Type B pancreatic cell (in vitro differentiated cells): ENCODE results near the gene PRKAR2B. TPM values are rescaled to one million over a fixed set of nuclear protein-coding genes. Genes with fewer than 3 reads are reported as not detected.

Experiments
- DNase-seq: peaks from one replicate; pipeline ENCODE4 v3.0.0; 2021; ENCODE audit warnings: mixed read lengths; ENCODE audit not compliant: unreplicated experiment; ENCODE audit errors: extremely low spot score
- H3K27ac Mint-ChIP-seq: 2 replicates; pipeline ENCODE4 v1.8.0; 2021; ENCODE audit warnings: mild to moderate bottlenecking, mixed read lengths
- H3K27me3 Mint-ChIP-seq: 2 replicates; pipeline ENCODE4 v1.8.0; 2021; ENCODE audit warnings: mixed read lengths
- H3K36me3 Mint-ChIP-seq: 2 replicates; pipeline ENCODE4 v1.8.0; 2021; ENCODE audit warnings: mixed read lengths
- H3K4me1 Mint-ChIP-seq: one replicate; pipeline ENCODE4 v1.8.0; 2021; ENCODE audit warnings: mixed read lengths; ENCODE audit not compliant: unreplicated experiment
- H3K4me3 Mint-ChIP-seq: 2 replicates; pipeline ENCODE4 v1.8.0; 2021; ENCODE audit warnings: mild to moderate bottlenecking, mixed read lengths
- H3K9me3 Mint-ChIP-seq: 2 replicates; pipeline ENCODE4 v1.8.0; 2021; ENCODE audit warnings: mixed read lengths
- total RNA-seq: library from RNA; stranded (reverse); gene quantifications from 2 replicates; pipeline ENCODE4 v1.2.1, GENCODE V29; 2021; ENCODE audit warnings: low replicate concordance
- TF ChIP-seq, protein P1 (sequence below): fragments of 200-600 bp; sonication (generic); conservative IDR thresholded peaks from 2 replicates; pipeline ENCODE4 v1.5.0; 2021; ENCODE audit warnings: antibody characterized with exemption, mild to moderate bottlenecking

The PRKAR2B gene
- total RNA-seq, 1 donor from 2014 or later: 7.2 TPM

DNA sequence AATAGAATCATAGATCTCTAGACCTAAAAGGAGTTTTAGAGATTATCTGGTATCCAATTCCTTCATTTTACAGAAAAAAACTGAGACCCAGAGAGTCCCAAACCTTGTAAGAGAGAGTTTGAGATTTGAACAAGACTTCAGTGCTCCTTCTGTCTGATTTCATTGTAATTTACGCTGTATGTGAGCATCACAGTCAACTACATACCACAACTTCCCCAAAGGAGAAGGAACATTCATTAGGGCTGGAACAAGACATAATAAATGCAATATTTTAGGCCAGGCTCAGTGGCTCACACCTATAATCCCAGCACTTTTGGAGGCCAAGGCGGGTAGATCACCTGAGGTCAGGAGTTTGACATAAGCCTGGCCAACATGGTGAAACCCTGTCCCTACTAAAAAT, 17.3 kb upstream of the PRKAR2B start:
- no peak for DNase-seq
- no peaks in the 10 kb centered on the region for H3K36me3 Mint-ChIP-seq
- peaks cover 17% of the 10 kb centered on the region for H3K4me1 Mint-ChIP-seq
- TF ChIP-seq, protein P1, sequence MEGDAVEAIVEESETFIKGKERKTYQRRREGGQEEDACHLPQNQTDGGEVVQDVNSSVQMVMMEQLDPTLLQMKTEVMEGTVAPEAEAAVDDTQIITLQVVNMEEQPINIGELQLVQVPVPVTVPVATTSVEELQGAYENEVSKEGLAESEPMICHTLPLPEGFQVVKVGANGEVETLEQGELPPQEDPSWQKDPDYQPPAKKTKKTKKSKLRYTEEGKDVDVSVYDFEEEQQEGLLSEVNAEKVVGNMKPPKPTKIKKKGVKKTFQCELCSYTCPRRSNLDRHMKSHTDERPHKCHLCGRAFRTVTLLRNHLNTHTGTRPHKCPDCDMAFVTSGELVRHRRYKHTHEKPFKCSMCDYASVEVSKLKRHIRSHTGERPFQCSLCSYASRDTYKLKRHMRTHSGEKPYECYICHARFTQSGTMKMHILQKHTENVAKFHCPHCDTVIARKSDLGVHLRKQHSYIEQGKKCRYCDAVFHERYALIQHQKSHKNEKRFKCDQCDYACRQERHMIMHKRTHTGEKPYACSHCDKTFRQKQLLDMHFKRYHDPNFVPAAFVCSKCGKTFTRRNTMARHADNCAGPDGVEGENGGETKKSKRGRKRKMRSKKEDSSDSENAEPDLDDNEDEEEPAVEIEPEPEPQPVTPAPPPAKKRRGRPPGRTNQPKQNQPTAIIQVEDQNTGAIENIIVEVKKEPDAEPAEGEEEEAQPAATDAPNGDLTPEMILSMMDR: no peak
- H3K9me3 Mint-ChIP-seq: no peaks in the 10 kb centered on the region
- no peaks in the 10 kb centered on the region for H3K27me3 Mint-ChIP-seq
- no peak overlapping the region for H3K27ac Mint-ChIP-seq
- H3K4me3 Mint-ChIP-seq: no peak overlapping the region

DNA sequence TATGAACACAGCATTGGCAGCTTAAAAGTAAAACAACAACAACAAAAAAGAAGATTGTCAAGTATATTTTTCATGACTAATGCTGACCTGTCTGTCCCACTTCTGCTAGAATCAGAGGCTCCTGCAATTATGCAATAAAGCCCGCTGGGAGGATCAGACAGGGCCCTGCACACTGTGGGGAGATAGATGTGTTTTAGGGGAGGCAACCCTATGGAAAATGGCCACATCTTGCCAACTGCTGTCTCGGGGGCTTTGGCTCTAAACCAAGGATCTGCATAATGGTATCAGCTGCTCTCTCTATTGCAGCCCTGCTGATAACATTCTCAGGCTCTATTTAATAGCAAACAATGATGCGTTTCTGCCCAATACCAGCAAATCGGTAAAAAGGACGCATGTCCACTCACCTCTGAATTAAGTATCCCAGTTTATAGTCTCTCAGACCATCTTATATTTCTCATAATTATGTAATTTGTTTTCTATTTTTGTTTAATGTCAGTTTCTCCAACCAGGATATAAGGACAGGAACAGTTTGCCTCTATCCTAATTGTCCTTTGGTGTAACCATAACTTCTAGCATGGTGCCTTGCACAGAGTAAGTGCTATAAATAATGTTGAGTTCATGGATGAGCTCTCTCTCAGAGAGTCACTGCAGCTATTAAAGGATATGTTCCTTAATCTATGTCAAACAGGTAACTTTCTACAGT, 15.3 kb upstream of the PRKAR2B start:
- Mint-ChIP-seq H3K9me3 (no peaks in the 10 kb centered on the region), H3K27me3 (no peaks in the 10 kb centered on the region), H3K36me3 (no peaks in the 10 kb centered on the region), H3K4me3 (no peak overlapping the region), H3K4me1 (peaks cover 17% of the 10 kb centered on the region), H3K27ac (no peak overlapping the region)
- TF ChIP-seq, protein P1: no peak
- no peak for DNase-seq

DNA sequence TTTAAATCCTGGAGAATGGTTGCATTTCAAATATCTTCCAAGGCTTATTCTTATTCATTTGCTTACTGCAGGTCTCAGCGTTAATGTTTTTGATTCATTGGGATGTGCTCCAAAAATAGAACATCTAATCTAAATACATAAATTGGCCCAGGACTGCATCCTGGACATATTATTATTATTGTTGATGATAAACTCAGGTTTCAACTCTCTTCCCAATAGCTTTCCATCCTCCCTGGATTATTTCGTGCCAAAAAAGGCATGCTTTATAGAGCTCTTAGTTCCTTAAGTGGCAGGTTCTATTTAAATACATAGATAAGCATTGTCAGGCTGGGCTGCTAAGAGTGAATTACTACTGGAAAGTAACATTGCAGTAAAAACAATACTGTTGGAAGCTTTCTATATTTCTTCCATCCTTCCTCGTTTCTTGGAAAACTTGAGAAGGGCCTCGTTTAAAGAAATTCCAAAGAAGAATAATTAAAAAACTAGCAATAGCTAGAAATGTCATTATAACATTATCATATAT, 14.7 kb upstream of the PRKAR2B start:
- Mint-ChIP-seq H3K27me3 (no peaks in the 10 kb centered on the region), H3K4me1 (peaks cover 15% of the 10 kb centered on the region), H3K27ac (no peak overlapping the region), H3K9me3 (no peaks in the 10 kb centered on the region), H3K36me3 (no peaks in the 10 kb centered on the region), H3K4me3 (no peak overlapping the region)
- TF ChIP-seq, protein P1: no peak
- no peak for DNase-seq

DNA sequence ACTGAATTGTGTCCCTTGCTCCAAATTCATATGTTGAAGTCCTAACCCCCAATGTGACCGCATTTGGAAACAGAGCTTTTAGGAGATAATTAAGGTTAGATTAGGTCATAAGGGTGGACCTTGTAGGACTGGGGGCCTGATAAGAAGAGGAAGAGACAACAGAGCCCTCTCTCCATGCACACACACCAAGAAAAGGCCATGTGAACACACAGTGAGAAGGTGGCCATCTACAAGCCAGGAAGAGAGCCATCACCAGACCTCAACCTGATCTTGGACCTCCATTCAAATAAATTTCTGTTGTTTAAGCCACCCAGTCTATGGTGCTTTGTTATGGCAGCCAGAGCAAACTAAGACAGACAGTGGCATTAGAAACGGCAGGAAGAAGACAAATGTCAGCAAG, 12.5 kb upstream of the PRKAR2B start:
- H3K4me3 Mint-ChIP-seq: no peak overlapping the region
- peaks cover 2% of the 10 kb centered on the region for H3K4me1 Mint-ChIP-seq
- peaks cover 7% of the 10 kb centered on the region for H3K9me3 Mint-ChIP-seq
- H3K27ac Mint-ChIP-seq: no peak overlapping the region
- TF ChIP-seq, protein P1: no peak
- no peaks in the 10 kb centered on the region for H3K27me3 Mint-ChIP-seq
- no peak for DNase-seq
- H3K36me3 Mint-ChIP-seq: no peaks in the 10 kb centered on the region

DNA sequence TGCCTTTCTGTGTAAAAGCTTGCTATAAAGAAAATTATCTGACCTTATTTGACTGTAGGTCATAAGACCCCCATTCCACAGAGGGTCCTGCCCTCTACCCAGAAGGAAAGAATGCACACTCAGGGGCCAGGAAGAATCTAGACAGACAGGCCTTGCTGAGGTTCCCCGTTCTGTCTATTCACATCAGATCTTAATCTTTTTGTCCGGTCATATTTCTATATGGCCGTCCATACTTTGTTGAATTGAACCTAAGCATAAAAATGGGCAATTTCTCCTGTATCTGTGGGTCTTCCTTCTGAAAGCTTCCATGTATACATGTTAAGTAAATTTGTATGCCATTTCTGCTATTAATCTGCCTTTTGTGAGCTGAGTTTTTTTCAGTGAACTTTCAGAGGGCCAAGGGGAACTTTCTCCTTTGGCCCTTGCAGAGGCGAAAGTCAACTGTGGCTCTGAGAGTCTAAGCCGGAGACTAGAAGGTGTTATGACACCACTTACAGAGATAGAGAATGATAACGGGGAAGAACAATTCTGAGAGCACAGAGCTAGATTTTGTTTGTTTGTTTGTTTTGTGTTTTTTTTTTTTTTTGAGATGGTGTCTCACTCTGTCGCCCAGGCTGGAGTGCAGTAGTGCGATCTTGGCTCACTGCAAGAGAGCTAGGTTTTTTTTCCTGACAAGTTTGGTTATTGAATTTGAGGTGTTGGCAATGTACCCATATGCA, 11.6 kb upstream of the PRKAR2B start:
- no peak overlapping the region for H3K4me3 Mint-ChIP-seq
- no peaks in the 10 kb centered on the region for H3K4me1 Mint-ChIP-seq
- no peak overlapping the region for H3K27ac Mint-ChIP-seq
- TF ChIP-seq, protein P1: no peak
- no peak for DNase-seq
- no peaks in the 10 kb centered on the region for H3K36me3 Mint-ChIP-seq
- no peaks in the 10 kb centered on the region for H3K27me3 Mint-ChIP-seq
- peaks cover 7% of the 10 kb centered on the region for H3K9me3 Mint-ChIP-seq
